Adrenal gland (tissue), 12 donors: ENCODE results near the gene EMILIN2. TPM values are rescaled to one million over a fixed set of nuclear protein-coding genes. Genes with fewer than 3 reads are reported as not detected.
"Not testable (repeated sequence)": the region's sequence is repeated elsewhere in the genome, so short reads cannot be mapped to it uniquely, and the experiment has no call there.

Source experiments
- DNase-seq, 7 donors: peaks; one replicate each; pipeline ENCODE4 v3.0.0-alpha.2; 2019 to 2020
- H3K27ac ChIP-seq, 5 donors: fragments of 200-600 bp; sonication (generic) in 4 of 5; 1 replicate in 3 of 5; 2 replicates in 2 of 5; pipeline versions ENCODE4 v1.5.1 to v1.8.0; 2016 to 2020; ENCODE audit warnings: mild to moderate bottlenecking in 1 of 5
- H3K27me3 ChIP-seq: fragments of 200-600 bp; 2 replicates; pipeline ENCODE4 v1.8.0; 2021
- H3K36me3 ChIP-seq, 2 donors: fragments of 200-600 bp; replicated peaks in 1 of 2; 1 replicate in 1 of 2; 2 replicates in 1 of 2; pipeline versions ENCODE4 v1.5.1 to v1.8.0; 2018 to 2022
- H3K4me1 ChIP-seq, 2 donors: fragments of 200-600 bp; replicated peaks in 1 of 2; 1 replicate in 1 of 2; 2 replicates in 1 of 2; pipeline versions ENCODE4 v1.5.1 to v1.8.0; 2018 to 2021
- H3K4me3 ChIP-seq, 4 donors: fragments of 200-600 bp; sonication (generic) in 3 of 4; one replicate each; pipeline ENCODE4 v1.5.1; 2016 to 2018
- H3K9me3 ChIP-seq, 3 donors: fragments of 200-600 bp; sonication (generic) in 1 of 3; replicated peaks in 1 of 3; 1 replicate in 2 of 3; 2 replicates in 1 of 3; pipeline versions ENCODE4 v1.5.1 to v1.8.0; 2016 to 2021
- POLR2A ChIP-seq, 2 donors: fragments of 450-650 bp; IDR thresholded peaks; one replicate each; pipeline ENCODE4 v1.6.1; 2017; ENCODE audit warnings: antibody characterized with exemption in 2 of 2, mild to moderate bottlenecking in 2 of 2, moderate library complexity in 1 of 2
- WGBS, 4 donors: extraction: QIAGEN DNeasy Blood & Tissue Kit in 2 of 4; methylation state at CpG; one replicate each; pipeline versions ENCODE4 v1.1.5 to v1.1.7; 2013 to 2017; 5-methylcytosine and 5-hydroxymethylcytosine counted together
- intact Hi-C, 2 donors: fragments of 100-400 bp; cut with DNase I; formaldehyde crosslinking; loops; one replicate each; pipeline versions ENCODE4 v1.14.1 to v1.15.0; 2022 to 2023
- polyA plus RNA-seq, 3 donors: library from polyadenylated mRNA; stranded (reverse); fragments of 200-250 nt in 2 of 3; fragments of 350-450 nt in 1 of 3; fragmentation: Illumina TruSeq in 1 of 3; extraction: RNeasy Lipid Tissue Mini Kit (QIAGEN cat#74804) in 1 of 3; gene quantifications; one replicate each; pipeline ENCODE4 v1.2.3, GENCODE V29; 2013 to 2014
- total RNA-seq, 9 donors: library from RNA; depleted of rRNA in 4 of 9; stranded (reverse); fragments of >200 nt in 4 of 9; fragments of 120-200 nt in 1 of 9; fragmentation: NEBNext Ultra II Directional in 1 of 9; extraction: Animal tissue kit (Norgen Biotek cat#: 25700) in 1 of 9; gene quantifications; one replicate each; pipeline versions ENCODE4 v1.1.0 to v1.2.4, GENCODE V29; 2013 to 2023
- TF ChIP-seq, protein P1 (sequence below), 6 experiments: fragments of 450-650 bp in 4 of 6; fragments of 200-600 bp in 2 of 6; sonication (generic) in 1 of 6; IDR thresholded peaks; 1 replicate in 5 of 6; 2 replicates in 1 of 6; pipeline versions ENCODE4 v1.5.1 to v1.8.0; 2016 to 2021; ENCODE audit warnings: antibody characterized with exemption in 6 of 6, mild to moderate bottlenecking in 2 of 6, moderate library complexity in 1 of 6
- donor health status: healthy with polysubstance abuse.
- donor health status: Bipolar disorder and iron deficiency.
- donor health status: DM: yes; HTN: yes; CAD: no.
- donor health status: DM: no; HTN: no; CAD: no.
- donor health status: DM: no; HTN: no; CAD: no.
- donor health status: DM: yes; HTN: yes; CAD: no.

The EMILIN2 gene
- total and polyA plus RNA-seq, 12 donors = 3.3 to 20.8 (median 9.3) TPM

DNA sequence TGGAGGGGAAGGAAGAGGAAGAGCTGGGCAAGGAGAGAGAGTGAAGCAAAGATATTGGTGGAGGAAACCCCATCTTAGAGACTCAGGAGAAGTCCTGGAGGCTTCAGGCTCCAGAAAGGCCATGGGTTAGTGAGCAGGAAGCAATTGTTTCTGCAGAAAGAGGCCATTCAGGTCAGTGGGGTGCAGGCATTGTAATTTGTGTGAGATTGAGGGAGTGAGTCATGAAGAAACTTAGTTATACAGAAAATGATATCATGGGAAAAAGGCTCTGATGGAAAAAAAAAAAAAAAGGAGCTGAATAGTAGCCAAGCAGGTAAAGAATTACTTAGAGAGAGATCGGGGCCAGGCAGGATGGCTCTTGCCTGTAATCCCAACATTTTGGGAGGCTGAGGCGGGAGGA is 4.0 kb downstream of the EMILIN2 start:
- Histone ChIP-seq H3K36me3 (no peaks in the 10 kb centered on the region), H3K4me3 (no peak overlapping the region), H3K27ac (no peak overlapping the region), H3K4me1 (peaks cover 11 to 20% of the 10 kb centered on the region in 2 donors), H3K27me3 (peaks cover 22% of the 10 kb centered on the region), H3K9me3 (no peaks in the 10 kb centered on the region)
- no peak for DNase-seq
- 83 to 96% (median 93%) methylated on average over 2 of the region's 2 CpGs for WGBS, 4 donors
- TF ChIP-seq, protein P1, sequence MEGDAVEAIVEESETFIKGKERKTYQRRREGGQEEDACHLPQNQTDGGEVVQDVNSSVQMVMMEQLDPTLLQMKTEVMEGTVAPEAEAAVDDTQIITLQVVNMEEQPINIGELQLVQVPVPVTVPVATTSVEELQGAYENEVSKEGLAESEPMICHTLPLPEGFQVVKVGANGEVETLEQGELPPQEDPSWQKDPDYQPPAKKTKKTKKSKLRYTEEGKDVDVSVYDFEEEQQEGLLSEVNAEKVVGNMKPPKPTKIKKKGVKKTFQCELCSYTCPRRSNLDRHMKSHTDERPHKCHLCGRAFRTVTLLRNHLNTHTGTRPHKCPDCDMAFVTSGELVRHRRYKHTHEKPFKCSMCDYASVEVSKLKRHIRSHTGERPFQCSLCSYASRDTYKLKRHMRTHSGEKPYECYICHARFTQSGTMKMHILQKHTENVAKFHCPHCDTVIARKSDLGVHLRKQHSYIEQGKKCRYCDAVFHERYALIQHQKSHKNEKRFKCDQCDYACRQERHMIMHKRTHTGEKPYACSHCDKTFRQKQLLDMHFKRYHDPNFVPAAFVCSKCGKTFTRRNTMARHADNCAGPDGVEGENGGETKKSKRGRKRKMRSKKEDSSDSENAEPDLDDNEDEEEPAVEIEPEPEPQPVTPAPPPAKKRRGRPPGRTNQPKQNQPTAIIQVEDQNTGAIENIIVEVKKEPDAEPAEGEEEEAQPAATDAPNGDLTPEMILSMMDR (IDR thresholded peaks at IDR 0.05) = no peak
- no peak for TF ChIP-seq POLR2A (IDR thresholded peaks at IDR 0.05)
- intact Hi-C loops = loop anchor here in 1 of 2 donors (5.0 kb wide), 1 partner anchor 156 kb away; no protein-coding TSS in a partner anchor

DNA sequence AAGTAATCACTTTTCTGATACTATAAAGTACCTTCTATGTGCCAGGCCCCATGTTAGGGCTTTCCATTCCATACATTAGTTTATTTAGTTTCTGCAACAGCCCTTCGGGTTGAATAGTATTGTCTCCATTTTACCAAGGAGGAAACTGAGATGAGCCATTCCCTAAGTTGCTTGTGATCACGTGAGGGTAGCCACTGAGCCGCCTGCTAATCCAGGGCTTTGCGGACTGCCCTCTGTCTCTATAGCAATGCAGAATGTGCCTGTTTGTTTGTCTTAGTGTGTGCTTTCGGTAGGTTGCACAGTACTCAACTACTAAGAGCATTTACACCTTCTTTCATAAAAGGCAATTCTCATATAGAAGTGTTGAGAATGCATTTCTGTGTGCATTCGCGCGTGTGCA is 5.0 kb downstream of the EMILIN2 start:
- Histone ChIP-seq H3K27me3 (peaks cover 16% of the 10 kb centered on the region), H3K4me1 (peaks cover 6 to 12% of the 10 kb centered on the region in 2 donors), H3K4me3 (no peak overlapping the region), H3K27ac (no peak overlapping the region), H3K36me3 (no peaks in the 10 kb centered on the region), H3K9me3 (no peaks in the 10 kb centered on the region)
- 90 to 94% (median 92%) methylated on average over 8 of the region's 8 CpGs for WGBS, 4 donors
- TF ChIP-seq POLR2A (IDR thresholded peaks at IDR 0.05) = no peak
- TF ChIP-seq, protein P1 (IDR thresholded peaks at IDR 0.05) = no peak
- intact Hi-C loops = loop anchor here in 1 of 2 donors (5.0 kb wide), 1 partner anchor 156 kb away; no protein-coding TSS in a partner anchor
- DNase-seq = no peak

DNA sequence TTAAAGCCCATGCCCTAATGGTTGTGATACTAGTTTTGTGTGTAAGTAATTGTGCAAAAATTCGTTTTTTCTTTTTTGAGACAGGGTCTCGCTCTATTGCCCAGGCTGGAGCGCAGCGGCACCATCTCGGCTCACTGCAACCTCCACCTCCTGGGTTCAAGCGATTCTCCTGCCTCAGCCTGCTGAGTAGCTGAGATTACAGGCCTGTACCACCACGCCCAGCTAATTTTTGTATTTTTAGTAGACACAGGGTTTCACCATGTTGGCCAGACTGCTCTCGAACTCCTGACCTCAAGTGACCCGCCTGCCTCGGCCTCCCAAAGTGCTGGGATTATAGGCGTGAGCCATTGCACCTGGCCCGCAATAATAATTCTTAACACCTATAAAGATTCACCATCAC is 5.7 kb downstream of the EMILIN2 start:
- H3K27ac ChIP-seq, H3K36me3 ChIP-seq, DNase-seq, H3K4me3 ChIP-seq, H3K9me3 ChIP-seq: not testable (repeated sequence)
- intact Hi-C loops = loop anchor here in 1 of 2 donors (5.0 kb wide), 1 partner anchor 155 kb away; no protein-coding TSS in a partner anchor
- H3K4me1 ChIP-seq = peaks cover 2 to 16% of the 10 kb centered on the region in 2 donors
- WGBS, 4 donors = 89 to 93% (median 89%) methylated on average over 12 of the region's 12 CpGs
- H3K27me3 ChIP-seq = peaks cover 12% of the 10 kb centered on the region

DNA sequence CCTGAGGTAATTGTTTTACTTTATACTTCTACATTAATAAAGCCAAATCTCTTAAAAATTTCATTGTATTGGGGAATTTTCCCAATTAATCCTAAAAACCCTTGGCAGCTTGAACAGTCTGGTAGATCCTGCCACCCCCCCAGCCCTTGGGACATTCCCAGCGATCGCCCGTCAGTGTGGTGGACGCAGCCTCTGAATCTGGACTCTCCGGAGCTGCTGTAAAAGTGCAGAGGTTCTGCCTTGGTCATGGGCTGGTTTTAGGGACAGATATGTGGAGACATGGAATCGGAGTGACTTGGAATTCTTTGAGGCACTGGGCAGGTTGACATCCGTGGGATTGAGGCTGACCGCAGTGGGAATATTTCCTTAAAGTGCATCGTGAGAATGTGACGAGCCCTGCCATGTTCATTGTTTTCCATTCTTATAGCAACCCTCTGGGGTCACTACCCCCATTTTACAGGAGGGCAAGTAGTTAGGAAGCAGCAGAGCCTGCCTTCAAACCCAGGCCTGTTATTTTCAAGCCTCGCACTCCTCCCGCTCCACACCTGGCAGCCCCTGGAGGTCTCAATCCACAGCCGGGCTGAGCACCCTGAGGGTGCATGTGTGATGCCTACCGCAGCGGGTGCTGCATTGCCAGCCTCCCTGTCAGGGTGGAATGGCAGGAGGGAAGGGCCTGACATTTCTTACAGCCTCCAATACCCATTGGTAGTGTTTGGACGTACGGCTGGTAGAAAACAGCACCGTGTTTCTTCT is 6.5 kb downstream of the EMILIN2 start:
- no peak overlapping the region for H3K4me3 ChIP-seq
- WGBS, 4 donors = 90 to 93% (median 92%) methylated on average over 15 to 18 of the region's 18 CpGs
- DNase-seq = no peak
- no peak overlapping the region for H3K27ac ChIP-seq
- no peak for TF ChIP-seq POLR2A (IDR thresholded peaks at IDR 0.05)
- TF ChIP-seq, protein P1 (IDR thresholded peaks at IDR 0.05) = no peak
- intact Hi-C loops = loop anchor here in 1 of 2 donors (5.0 kb wide), 1 partner anchor 154 kb away; no protein-coding TSS in a partner anchor
- no peaks in the 10 kb centered on the region for H3K9me3 ChIP-seq
- H3K36me3 ChIP-seq = no peaks in the 10 kb centered on the region
- peaks cover 5% of the 10 kb centered on the region for H3K27me3 ChIP-seq
- H3K4me1 ChIP-seq = peaks cover 6 to 17% of the 10 kb centered on the region in 2 donors
